ENCODE data around the gene PKD1.
"Not testable (repeated sequence)": the region's sequence is repeated elsewhere in the genome, so short reads cannot be mapped to it uniquely, and the experiment has no call there.

The PKD1 gene

DNA sequence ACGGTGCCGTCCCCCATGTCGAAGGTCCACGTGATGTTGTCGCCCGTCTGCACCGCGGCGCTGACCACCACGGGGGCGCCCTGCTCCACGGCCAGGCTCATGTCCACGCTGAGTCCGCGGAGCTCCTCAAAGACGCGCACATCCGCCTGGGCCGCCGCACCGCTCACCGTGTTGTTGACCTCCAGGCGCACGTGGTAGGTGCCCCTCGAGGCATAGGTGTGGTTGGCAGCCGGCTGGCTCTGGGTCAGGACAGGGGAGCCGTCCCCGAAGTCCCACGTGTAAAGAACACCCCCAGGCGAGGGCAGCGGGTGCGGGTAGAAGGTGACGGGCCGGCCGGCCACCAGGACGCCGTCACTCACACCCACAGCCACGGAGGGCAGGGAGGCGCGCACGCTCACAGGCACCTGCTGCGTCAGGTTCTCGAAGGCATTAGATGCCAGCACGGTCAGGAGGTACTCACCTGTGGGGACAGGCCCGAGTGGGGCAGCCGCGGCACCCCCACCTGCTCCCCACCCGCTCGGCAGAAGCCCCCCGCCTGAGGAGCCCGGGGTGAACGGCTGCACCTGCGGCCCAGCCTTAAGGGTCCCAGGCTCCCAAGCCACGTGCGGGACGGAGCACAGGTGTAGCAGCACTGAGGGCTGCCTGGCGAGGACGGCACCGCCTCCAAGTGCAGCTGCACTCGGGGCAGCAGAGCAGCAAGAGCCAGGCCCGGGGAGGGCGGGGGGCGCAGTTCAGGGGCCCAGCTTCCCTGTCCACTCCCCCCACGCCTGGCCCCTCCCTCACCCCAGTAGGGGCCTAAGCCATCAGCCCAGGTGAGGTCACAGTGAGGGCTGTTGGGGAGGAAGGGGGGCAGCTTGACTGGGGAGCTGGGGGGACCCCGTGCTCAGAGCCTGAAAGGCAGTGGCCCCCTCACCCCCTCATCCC, 24.0 kb downstream of the PKD1 start:
- POLR2A ChIA-PET; CTCF ChIA-PET; DNase-seq (ENCODE audit: low read depth, low spot score); H3K4me3 ChIP-seq (ENCODE audit: low read depth, low read length): not testable (repeated sequence)

DNA sequence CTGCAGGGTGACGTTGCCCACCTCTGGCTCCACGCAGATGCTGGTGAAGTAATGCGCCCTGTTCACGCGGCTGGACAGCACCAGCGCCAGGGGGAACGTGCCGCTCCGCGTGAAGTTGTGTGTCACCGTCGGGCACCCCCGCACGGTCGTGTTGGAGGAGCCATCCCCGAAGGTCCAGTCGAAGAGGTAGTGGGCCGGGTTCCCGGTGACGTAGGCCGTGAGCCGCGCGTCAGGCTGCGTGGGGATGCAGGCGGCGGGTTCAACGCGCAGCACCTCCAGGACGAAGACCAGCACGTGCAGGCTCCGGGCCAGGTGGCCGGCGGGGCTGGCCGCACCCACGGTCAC, 24.7 kb downstream of the PKD1 start:
- CTCF ChIA-PET; POLR2A ChIA-PET; H3K4me3 ChIP-seq (ENCODE audit: low read depth, low read length); DNase-seq (ENCODE audit: low read depth, low spot score): not testable (repeated sequence)

DNA sequence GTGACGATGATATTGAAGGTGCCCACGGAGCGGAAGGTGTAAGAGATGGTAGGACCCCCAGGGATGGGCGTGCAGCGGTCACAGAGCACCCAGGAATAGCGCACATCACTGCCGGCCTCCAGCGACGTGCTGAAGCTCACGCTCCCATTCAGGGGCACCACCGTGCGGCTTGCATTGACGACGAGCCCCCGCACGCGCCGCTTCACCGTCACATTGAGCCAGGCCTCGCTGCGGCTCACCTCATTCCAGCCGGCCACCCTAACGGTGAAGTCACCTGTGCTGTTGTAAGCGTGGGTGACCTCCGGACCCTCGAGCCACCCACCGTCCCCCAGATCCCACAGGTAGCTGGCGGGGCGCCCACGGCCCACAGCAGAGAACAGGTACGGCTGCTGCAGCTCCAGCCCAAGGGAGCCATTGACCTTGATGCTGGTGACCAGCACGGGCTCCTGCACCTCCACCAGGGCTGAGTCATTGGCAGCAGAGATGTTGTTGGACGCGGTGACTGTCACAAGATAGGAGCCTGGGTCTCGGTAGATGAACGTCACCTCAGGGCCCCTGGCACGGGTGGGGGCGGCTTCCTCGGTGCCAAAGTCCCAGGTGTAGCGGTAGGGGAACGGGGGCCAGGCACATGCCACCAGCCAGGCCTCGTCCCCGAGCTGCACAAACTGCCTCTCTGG, 25.2 kb downstream of the PKD1 start:
- DNase-seq (ENCODE audit: low read depth, low spot score); H3K4me3 ChIP-seq (ENCODE audit: low read depth, low read length); CTCF ChIA-PET; POLR2A ChIA-PET: not testable (repeated sequence)

DNA sequence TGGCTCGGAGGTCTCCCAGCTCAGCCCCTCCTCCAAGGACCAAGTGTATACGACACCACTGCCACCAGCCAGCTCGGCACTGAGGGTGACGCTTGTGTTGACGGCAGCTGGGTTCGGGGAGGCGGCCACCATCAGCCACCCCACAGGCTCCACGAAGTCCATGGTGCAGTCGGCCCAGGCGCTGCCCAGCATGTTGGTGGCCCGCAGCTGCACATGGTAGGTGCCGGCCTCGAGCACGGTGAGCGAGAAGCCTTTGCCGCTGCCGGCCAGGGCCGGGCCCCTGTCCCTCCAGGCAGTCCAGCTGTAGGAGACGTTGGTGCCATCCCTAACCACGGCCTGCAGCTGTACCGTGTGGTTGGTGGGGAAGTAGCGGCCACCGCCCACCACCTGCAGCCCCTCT, 25.8 kb downstream of the PKD1 start:
- CTCF ChIA-PET, POLR2A ChIA-PET: not testable (repeated sequence)

DNA sequence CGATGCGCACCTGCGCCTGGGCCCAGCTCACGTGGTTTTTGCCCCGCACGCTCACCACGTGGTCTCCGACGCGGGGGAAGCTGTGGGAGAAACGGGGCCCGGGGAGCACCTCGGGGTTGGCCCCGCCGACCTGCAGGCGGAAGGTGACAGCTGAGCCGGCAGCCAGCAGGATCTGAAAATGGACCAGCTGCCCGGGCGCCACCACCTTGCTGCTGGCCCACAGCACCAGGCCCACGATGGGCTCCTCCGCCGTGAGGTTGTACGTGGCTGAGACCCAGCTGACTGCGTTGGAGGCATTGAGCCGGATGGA, 26.5 kb downstream of the PKD1 start:
- H3K4me3 ChIP-seq (ENCODE audit: low read depth, low read length); POLR2A ChIA-PET; DNase-seq (ENCODE audit: low read depth, low spot score); CTCF ChIA-PET: not testable (repeated sequence)

More for the DNA sequence above, 25.8 kb downstream of the PKD1 start:
- not testable (repeated sequence) for DNase-seq (ENCODE audit: low read depth, low spot score); H3K4me3 ChIP-seq (ENCODE audit: low read depth, low read length)

DNA sequence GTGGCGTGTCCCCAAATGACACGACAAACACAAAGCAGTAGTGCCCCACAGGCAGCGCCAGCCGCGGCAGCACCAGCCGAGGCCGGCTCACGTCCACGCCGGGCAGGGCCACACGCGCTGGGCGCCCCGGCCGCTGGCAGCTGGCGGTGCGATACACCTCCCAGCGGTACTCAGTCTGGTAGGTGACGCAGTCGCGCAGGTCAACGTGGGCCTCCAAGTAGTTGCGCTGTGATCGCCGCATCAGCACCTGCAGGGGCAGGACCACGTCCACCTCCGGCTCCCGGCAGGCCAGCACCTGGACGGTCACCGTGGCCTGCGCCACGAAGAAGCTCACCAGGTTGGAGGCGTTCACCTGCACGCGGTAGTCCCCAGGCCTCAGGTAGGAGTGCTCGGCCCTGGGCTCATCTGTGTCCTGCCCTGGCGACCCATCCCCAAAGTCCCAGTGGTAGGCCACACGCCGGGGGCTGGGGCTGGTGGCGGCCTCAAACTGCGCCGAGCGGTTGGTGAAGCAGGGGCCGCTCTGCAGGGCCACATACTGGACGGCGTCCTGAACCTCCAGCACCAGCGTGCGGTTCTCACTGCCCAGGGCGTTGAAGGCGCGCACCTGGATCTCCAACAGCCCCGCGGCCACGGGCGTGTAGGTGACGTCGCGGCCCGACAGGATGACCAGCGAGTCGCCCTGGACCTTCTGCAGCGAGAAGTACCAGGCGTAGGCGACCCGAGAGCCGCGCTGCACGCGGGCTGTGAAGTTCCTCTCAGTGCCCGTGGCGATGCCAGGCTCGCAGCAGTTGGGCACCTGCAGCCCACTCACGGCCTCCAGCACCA, 27.0 kb downstream of the PKD1 start:
- CTCF ChIA-PET; DNase-seq (ENCODE audit: low read depth, low spot score); H3K4me3 ChIP-seq (ENCODE audit: low read depth, low read length); POLR2A ChIA-PET: not testable (repeated sequence)

DNA sequence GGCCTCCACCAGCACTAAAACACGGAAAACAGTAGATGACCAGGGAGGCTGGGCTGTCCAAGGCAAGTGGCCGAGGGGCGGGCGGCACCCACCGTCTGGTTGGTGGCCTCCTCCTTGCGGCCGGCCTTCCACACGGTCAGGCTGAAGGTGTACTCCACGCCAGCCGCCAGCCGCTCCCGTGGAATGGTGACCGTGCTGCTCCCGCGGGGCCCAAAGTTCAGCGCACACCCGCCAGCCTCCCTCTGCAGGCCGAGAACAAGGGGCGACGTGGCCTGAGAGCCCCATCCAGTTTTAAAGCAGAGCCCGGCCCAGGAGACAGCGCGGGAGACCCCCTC, 27.9 kb downstream of the PKD1 start:
- CTCF ChIA-PET; DNase-seq (ENCODE audit: low read depth, low spot score); H3K4me3 ChIP-seq (ENCODE audit: low read depth, low read length); POLR2A ChIA-PET: not testable (repeated sequence)

DNA sequence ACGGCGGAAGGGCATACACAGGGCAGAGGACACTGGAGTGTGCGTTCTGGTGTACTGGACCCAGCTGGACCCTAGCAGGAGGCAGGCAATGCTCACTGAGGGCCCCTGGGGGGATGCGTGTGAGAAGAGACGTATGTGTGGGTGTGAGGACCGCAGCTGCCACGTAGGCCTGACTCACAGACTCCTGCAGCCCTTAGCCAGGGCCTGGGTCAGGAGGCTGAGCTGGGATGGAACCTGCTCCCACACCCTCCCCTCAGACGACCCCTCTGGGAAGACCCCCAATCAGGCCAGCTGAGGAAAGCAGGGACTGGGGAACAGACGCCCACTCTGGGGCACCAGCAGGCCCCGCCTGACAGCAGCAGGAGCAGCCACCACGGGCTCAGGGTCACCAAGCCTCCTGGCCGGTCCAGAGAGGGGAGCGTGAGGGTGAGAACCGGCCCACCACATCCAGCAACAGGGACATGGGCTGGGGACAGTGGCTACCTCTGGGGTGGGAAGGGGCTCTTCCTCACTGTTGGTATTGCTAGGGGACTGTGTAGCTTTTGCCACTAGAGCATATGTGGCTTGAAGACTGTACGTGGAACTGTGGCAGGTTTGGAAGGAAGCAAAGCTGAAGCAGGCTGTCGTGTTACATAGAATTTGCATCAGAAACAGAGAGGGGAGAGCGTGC, 28.4 kb downstream of the PKD1 start:
- DNase-seq (ENCODE audit: low read depth, low spot score); CTCF ChIA-PET; POLR2A ChIA-PET; H3K4me3 ChIP-seq (ENCODE audit: low read depth, low read length): not testable (repeated sequence)

DNA sequence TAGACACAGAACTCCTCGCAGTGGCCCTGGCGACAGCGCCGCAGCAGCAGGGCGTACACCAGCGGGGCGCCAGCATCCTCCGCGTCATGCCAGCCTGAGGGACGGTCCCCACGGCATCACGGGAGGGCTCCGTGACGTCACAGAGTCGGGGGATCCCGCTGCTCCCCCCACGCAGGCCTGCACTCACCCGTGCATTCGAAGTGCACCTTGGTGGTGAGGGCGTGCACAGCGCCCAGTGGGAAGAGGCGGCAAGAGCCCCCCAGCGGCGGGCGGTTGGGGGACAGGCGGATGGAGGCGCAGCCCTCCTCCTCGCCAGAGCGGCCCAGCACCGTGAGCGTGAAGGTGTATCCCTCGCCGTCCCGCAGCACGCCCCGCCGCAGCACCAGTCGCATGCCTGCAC, 29.5 kb downstream of the PKD1 start:
- DNase-seq (ENCODE audit: low read depth, low spot score); H3K4me3 ChIP-seq (ENCODE audit: low read depth, low read length); POLR2A ChIA-PET; CTCF ChIA-PET: not testable (repeated sequence)

DNA sequence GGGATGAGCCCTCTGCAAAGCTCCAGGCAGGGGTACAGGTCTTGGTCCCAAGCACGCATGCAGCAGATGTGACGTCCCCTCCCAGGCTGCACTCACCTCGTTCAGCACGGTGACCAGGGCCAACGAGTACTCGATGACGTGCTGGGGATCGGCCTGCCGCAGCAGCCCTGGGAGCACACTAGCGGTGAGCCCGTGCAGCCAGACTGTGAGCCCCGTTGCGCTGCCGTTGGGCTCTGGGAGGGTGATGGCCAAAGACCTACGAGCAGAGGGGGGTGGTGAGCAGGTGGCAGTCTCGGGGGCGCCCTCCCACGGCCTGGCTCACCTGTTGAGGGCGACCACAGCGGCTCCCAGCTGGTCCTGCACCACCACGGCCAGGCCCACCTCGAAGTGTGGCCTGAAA, 29.9 kb downstream of the PKD1 start:
- H3K4me3 ChIP-seq (ENCODE audit: low read depth, low read length); POLR2A ChIA-PET; DNase-seq (ENCODE audit: low read depth, low spot score): not testable (repeated sequence)
- CTCF ChIA-PET, result interaction anchor here (0.7 kb wide), 1 partner anchor 35 kb away, joined by 4 read pairs; no protein-coding TSS in a partner anchor

DNA sequence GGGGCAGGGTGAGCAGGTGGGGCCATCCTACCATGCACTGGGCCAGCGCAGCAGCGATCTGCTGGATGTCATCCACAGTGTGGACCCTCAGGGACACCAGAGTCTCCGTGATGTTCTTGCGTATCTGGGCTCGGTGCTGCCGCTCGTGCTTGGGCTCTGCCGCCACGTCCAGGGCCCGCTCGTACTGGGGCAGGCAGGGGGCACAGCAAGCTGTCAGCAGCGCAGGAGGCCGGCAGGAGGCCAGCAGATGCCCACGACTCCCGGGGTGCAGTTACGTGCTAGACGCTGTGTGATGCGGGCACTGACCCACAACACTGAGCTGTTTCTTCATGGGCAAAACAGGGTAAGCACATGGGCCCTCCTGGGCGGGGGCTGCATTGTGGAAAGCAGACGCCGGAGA, 30.4 kb downstream of the PKD1 start:
- DNase-seq (ENCODE audit: low read depth, low spot score); POLR2A ChIA-PET; H3K4me3 ChIP-seq (ENCODE audit: low read depth, low read length): not testable (repeated sequence)
- CTCF ChIA-PET, result interaction anchor here (0.7 kb wide), 1 partner anchor 35 kb away, joined by 4 read pairs; no protein-coding TSS in a partner anchor

DNA sequence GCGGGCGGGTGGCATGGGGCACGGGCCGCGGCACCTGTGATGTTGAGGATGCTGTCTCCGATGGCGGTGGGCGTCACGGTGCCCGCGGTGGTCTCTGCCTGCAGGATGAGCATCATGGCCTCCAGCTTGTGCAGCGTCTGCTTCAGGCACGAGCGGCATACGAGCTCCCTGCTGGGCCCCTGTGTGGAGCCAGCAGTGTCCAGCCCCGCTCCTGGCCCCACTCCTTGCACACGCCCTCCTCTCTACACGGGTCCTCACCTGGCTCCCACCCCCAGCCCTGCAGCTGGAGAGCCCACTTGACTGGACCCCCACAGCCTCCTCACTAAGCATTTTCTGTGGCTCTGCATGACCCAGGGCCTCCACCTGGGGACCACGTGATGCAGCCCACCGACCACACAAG, 31.2 kb downstream of the PKD1 start:
- DNase-seq (ENCODE audit: low read depth, low spot score); H3K4me3 ChIP-seq (ENCODE audit: low read depth, low read length); POLR2A ChIA-PET; CTCF ChIA-PET: not testable (repeated sequence)

All from AG04449 (cell line).